ENCODE measurements around the gene EIF3I.
A peak's percentile ranks its signal among the peaks of the same experiment; 100 is the strongest.

Gene EIF3I

GRCh38 chr1:32198237-32199042, 23.8 kb upstream of the EIF3I start:
- DNase-seq: no peak

- no peak for DNase-seq
Observed at GRCh38 chr1:32199043-32199716, 23.0 kb upstream of the EIF3I start.

- DNase-seq: no peak
Observed at GRCh38 chr1:32199717-32200072, 22.5 kb upstream of the EIF3I start.

GRCh38 chr1:32200226-32201010, 21.8 kb upstream of the EIF3I start, which contains the start of gene CCDC28B:
Gene CCDC28B (plus strand): TSS chr1:32200595. CDS start chr1:32201936, 1,341 bp downstream.
- DNase-seq: peak; percentile 62

GRCh38 chr1:32201011-32201855, 21.0 kb upstream of the EIF3I start:
- DNase-seq: peak; percentile 88

- DNase-seq: no peak
Observed at GRCh38 chr1:32204943-32205361, 17.3 kb upstream of the EIF3I start.

- DNase-seq: peak; percentile 89
Observed at GRCh38 chr1:32205401-32206370, 16.5 kb upstream of the EIF3I start, which contains the start of gene IQCC. Gene IQCC (plus strand): TSS chr1:32205671. CDS start chr1:32205682, 11 bp downstream.

GRCh38 chr1:32208469-32208868, 13.7 kb upstream of the EIF3I start:
- no peak for DNase-seq

- DNase-seq: peak; percentile 27
Observed at GRCh38 chr1:32208891-32209328, 13.3 kb upstream of the EIF3I start, which contains the start of gene DCDC2B. Gene DCDC2B (plus strand): TSS chr1:32209089. CDS start chr1:32209094, 5 bp downstream.

- peak; percentile 74 for DNase-seq
Observed at GRCh38 chr1:32215629-32216480, 6.4 kb upstream of the EIF3I start.

GRCh38 chr1:32216566-32216965, 5.6 kb upstream of the EIF3I start:
- DNase-seq: no peak

- DNase-seq: no peak
Observed at GRCh38 chr1:32219022-32219421, 3.2 kb upstream of the EIF3I start.

GRCh38 chr1:32220746-32221580, 1.2 kb upstream of the EIF3I start:
- no peak for DNase-seq

GRCh38 chr1:32221581-32221979, 627 bp upstream of the EIF3I start:
- no peak for DNase-seq

- no peak for DNase-seq
Observed at GRCh38 chr1:32223683-32224082, 1.5 kb downstream of the EIF3I start.

- DNase-seq: no peak
Observed at GRCh38 chr1:32224285-32224684, 2.1 kb downstream of the EIF3I start.

GRCh38 chr1:32228771-32229170, 6.6 kb downstream of the EIF3I start:
- no peak for DNase-seq

GRCh38 chr1:32231843-32232432, 9.7 kb downstream of the EIF3I start:
- DNase-seq: no peak
